Endothelial cell of umbilical vein (primary cell): Measurements from ENCODE around the gene TAMALIN. TPM values are rescaled to one million over a fixed set of nuclear protein-coding genes. Genes with fewer than 3 reads are reported as not detected.

Experiments used
- BruUV-seq: library from RNA; stranded (reverse); fragments of 400-500 nt; replicated peaks from 2 replicates; lab custom pipeline; 2021; lab: Mats Ljungman, UMichigan
- CTCF ChIA-PET: fragments of 300-600, 350-600 bp; sonication (Branson Sonifier 250); formaldehyde crosslinking; loops from one replicate; lab custom pipeline; 2021; ENCODE audit warnings: antibody characterized with exemption, inconsistent platforms; lab: Charles Lee
- POLR2A ChIA-PET: fragments of 300-600, 350-600 bp; sonication (Branson Sonifier 250); formaldehyde crosslinking; loops from one replicate; lab custom pipeline; 2021; ENCODE audit warnings: antibody characterized with exemption, inconsistent platforms; lab: Charles Lee
- DNase-seq: peaks from one replicate; pipeline ENCODE4 v3.0.0-alpha.2; 2011; ENCODE audit warnings: low read depth, low spot score
- FAIRE-seq: peaks from 2 replicates; lab custom pipeline; 2011; peaks lifted over from hg19 to GRCh38; lab: Jason Lieb, UNC
- H2AFZ ChIP-seq: 2 replicates; pipeline ENCODE4 v1.6.0; 2012; ENCODE audit warnings: low read depth, low read length, control low read depth, inconsistent platforms
- H3K27ac ChIP-seq: 2 replicates; pipeline ENCODE4 v1.5.1; 2011; ENCODE audit warnings: low read depth, mild to moderate bottlenecking, control low read depth, low read length, moderate library complexity; ENCODE audit not compliant: insufficient read depth
- H3K27me3 ChIP-seq, 2 experiments: 2 replicates each; pipeline versions ENCODE4 v1.6.0 to v1.6.1; 2011; ENCODE audit warnings: low read length in 2 of 2, mixed read lengths in 1 of 2; ENCODE audit not compliant: control insufficient read depth in 2 of 2, insufficient read depth in 2 of 2
- H3K36me3 ChIP-seq, 2 experiments: 2 replicates in 1 of 2; 3 replicates in 1 of 2; pipeline ENCODE4 v1.5.1; 2011; ENCODE audit warnings: low read length in 2 of 2, mild to moderate bottlenecking in 1 of 2, moderate library complexity in 1 of 2; ENCODE audit not compliant: control insufficient read depth in 2 of 2, insufficient read depth in 2 of 2; ENCODE audit errors: extremely low read depth in 1 of 2
- H3K4me1 ChIP-seq: 3 replicates; pipeline ENCODE4 v1.5.1; 2011; ENCODE audit warnings: mild to moderate bottlenecking, low read length; ENCODE audit not compliant: control insufficient read depth, insufficient read depth; ENCODE audit errors: extremely low read depth
- H3K4me2 ChIP-seq: 2 replicates; pipeline ENCODE4 v1.6.1; 2011; ENCODE audit warnings: low read length, control low read depth, mixed read lengths; ENCODE audit not compliant: insufficient read depth
- H3K4me3 ChIP-seq, 3 experiments: fragments of 200-600 bp in 1 of 3; sonication (generic), shearing (Covaris generic) in 1 of 3; replicated peaks in 1 of 3; 2 replicates each; pipeline ENCODE4 v1.5.1; 2011 to 2016; ENCODE audit warnings: control low read depth in 3 of 3, low read length in 3 of 3, mild to moderate bottlenecking in 2 of 3, inconsistent platforms in 1 of 3, low read depth in 1 of 3, moderate library complexity in 1 of 3; ENCODE audit not compliant: insufficient read depth in 1 of 3
- H3K79me2 ChIP-seq: 2 replicates; pipeline ENCODE4 v1.6.0; 2012; ENCODE audit warnings: low read length, inconsistent platforms; ENCODE audit not compliant: control insufficient read depth, insufficient read depth
- H3K9ac ChIP-seq: replicated peaks from 2 replicates; pipeline ENCODE3; 2011; ENCODE audit warnings: low read length, control low read depth; ENCODE audit not compliant: insufficient read depth; ENCODE audit errors: extremely low read depth
- H3K9me1 ChIP-seq: replicated peaks from 3 replicates; pipeline ENCODE4 v1.6.0; 2011; ENCODE audit warnings: mild to moderate bottlenecking, low read length; ENCODE audit not compliant: control insufficient read depth, insufficient read depth; ENCODE audit errors: extremely low read depth
- H3K9me3 ChIP-seq: replicated peaks from 2 replicates; pipeline ENCODE4 v1.5.1; 2012; ENCODE audit warnings: low read length, inconsistent platforms; ENCODE audit not compliant: control insufficient read depth, insufficient read depth
- H4K20me1 ChIP-seq: replicated peaks from 2 replicates; pipeline ENCODE3; 2011; ENCODE audit warnings: mild to moderate bottlenecking, low read length; ENCODE audit not compliant: control insufficient read depth, insufficient read depth; ENCODE audit errors: extremely low read depth
- EZH2 ChIP-seq: IDR thresholded peaks from 2 replicates; pipeline ENCODE4 v1.6.1; 2012; ENCODE audit warnings: borderline replicate concordance, low read depth, mild to moderate bottlenecking, moderate library complexity, low read length, inconsistent platforms; ENCODE audit not compliant: severe bottlenecking
- FOS ChIP-seq: IDR thresholded peaks from 2 replicates; pipeline ENCODE4 v1.6.1; 2011; ENCODE audit warnings: mild to moderate bottlenecking, low read length, moderate library complexity, borderline replicate concordance; ENCODE audit not compliant: insufficient read depth
- GATA2 ChIP-seq: IDR thresholded peaks from 2 replicates; pipeline ENCODE4 v1.7.0; 2011; ENCODE audit warnings: low read depth, mild to moderate bottlenecking, moderate library complexity, mixed read lengths, low read length; ENCODE audit not compliant: insufficient read length, insufficient read depth
- JUN ChIP-seq: IDR thresholded peaks from 2 replicates; pipeline ENCODE4 v1.6.1; 2011; ENCODE audit warnings: borderline replicate concordance, low read depth; ENCODE audit not compliant: insufficient read length, insufficient read depth
- MYC ChIP-seq: IDR thresholded peaks from one replicate; pipeline ENCODE4 v1.6.1; 2011; ENCODE audit warnings: mild to moderate bottlenecking, low read depth, low read length
- POLR2A ChIP-seq: IDR thresholded peaks from 2 replicates; pipeline ENCODE4 v1.6.1; 2012; ENCODE audit warnings: low read depth, mild to moderate bottlenecking, control low read depth, low read length
- POLR2AphosphoS5 ChIP-seq: IDR thresholded peaks from 2 replicates; pipeline ENCODE4 v1.6.1; 2012; ENCODE audit warnings: low read depth, mild to moderate bottlenecking, control low read depth, low read length, moderate library complexity; ENCODE audit not compliant: insufficient read depth
- dilution Hi-C: fragments of 300-500 bp; cut with MboI; formaldehyde crosslinking; loops from one replicate; pipeline ENCODE4 v1.15.0; 2019; ENCODE audit warnings: low sequenced_read_pairs; ENCODE audit not compliant: extremely low pct_ligation_motif_present
- intact Hi-C: fragments of 100-400 bp; cut with micrococcal nuclease; formaldehyde crosslinking; loops from one replicate; pipeline ENCODE4 v1.10.0; 2022
- polyA plus RNA-seq, 4 experiments: library from polyadenylated mRNA; depleted of rRNA in 3 of 4; stranded (reverse) in 3 of 4; unstranded in 1 of 4; fragments of >200 nt; gene quantifications; 2 replicates each; pipeline versions ENCODE4 v1.2.1 to v1.2.3, GENCODE V29; 2011 to 2012; ENCODE audit warnings: missing spikeins in 1 of 4
- total RNA-seq: library from RNA; stranded (reverse); gene quantifications from 2 replicates; pipeline ENCODE4 v1.2.3, GENCODE V29; 2021
- TF ChIP-seq, protein P1 (sequence below), 2 donors: IDR thresholded peaks; 1 replicate in 1 of 2; 2 replicates in 1 of 2; pipeline ENCODE4 v1.5.1; 2011; ENCODE audit warnings: low read length in 2 of 2, mild to moderate bottlenecking in 2 of 2, moderate library complexity in 2 of 2, control low read depth in 1 of 2, inconsistent platforms in 1 of 2, low read depth in 1 of 2; ENCODE audit not compliant: insufficient read depth in 1 of 2; ENCODE audit errors: extremely low read depth in 1 of 2
- TF ChIP-seq, protein P2 (sequence below): IDR thresholded peaks from 2 replicates; pipeline ENCODE4 v1.6.1; 2011; ENCODE audit not compliant: insufficient read depth, insufficient read length

TAMALIN gene
- total and polyA plus RNA-seq, 2 donors (not counting 3 experiments of a cell fraction or from before 2014, with no cell fraction given): 53.3 to 87.5 TPM

DNA sequence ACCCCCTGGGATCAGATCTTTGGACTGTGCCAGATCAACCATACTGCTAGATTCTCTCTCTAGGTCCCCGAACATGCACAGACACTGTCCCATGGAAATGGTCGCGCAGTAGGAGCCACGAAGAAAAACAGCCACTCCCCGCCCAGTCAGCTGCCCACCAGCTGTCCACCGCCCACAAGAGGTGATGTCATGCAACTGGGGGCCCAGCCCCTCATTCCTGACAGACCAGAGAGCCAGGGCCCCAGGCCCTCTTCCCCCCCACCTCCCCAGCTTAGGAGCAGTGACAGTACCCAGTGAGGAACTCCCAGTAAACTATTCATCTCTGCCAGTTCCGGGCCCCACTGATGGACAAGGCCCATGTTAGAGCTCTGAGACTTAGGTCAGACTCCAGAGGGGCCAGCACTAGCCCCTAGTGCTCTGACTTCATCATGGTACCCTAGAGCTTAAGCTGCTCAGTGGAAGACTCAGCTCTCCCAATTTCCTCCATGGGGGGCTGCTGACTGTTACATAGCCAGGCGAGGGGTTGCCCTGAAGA, 3.7 kb upstream of the TAMALIN start:
- intact Hi-C loops: no loop called here
- Histone ChIP-seq H4K20me1 (no peaks in the 10 kb centered on the region), H3K9me1 (no peaks in the 10 kb centered on the region), H3K9ac (no peak overlapping the region), H3K9me3 (no peaks in the 10 kb centered on the region), H3K27ac (no peak overlapping the region), H3K36me3 (peaks cover 1 to 2% of the 10 kb centered on the region in 2 experiments), H3K4me3 (no peak overlapping the region), H2AFZ (no peak overlapping the region), H3K79me2 (peaks cover 12% of the 10 kb centered on the region), H3K4me2 (no peak overlapping the region), H3K4me1 (peaks cover 11% of the 10 kb centered on the region), H3K27me3 (no peaks in the 10 kb centered on the region)
- no TSS peak for BruUV-seq
- dilution Hi-C loops: no loop called here
- no peak for TF ChIP-seq POLR2AphosphoS5
- no peak for TF ChIP-seq GATA2
- no peak for TF ChIP-seq FOS
- no peak for TF ChIP-seq EZH2
- TF ChIP-seq, protein P1, sequence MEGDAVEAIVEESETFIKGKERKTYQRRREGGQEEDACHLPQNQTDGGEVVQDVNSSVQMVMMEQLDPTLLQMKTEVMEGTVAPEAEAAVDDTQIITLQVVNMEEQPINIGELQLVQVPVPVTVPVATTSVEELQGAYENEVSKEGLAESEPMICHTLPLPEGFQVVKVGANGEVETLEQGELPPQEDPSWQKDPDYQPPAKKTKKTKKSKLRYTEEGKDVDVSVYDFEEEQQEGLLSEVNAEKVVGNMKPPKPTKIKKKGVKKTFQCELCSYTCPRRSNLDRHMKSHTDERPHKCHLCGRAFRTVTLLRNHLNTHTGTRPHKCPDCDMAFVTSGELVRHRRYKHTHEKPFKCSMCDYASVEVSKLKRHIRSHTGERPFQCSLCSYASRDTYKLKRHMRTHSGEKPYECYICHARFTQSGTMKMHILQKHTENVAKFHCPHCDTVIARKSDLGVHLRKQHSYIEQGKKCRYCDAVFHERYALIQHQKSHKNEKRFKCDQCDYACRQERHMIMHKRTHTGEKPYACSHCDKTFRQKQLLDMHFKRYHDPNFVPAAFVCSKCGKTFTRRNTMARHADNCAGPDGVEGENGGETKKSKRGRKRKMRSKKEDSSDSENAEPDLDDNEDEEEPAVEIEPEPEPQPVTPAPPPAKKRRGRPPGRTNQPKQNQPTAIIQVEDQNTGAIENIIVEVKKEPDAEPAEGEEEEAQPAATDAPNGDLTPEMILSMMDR (IDR thresholded peaks at IDR 0.05; ENCODE audit: extremely low read depth in 1 of 2, insufficient read depth in 1 of 2, low read depth in 1 of 2, low read length in 2 of 2): no peak
- TF ChIP-seq, protein P2, sequence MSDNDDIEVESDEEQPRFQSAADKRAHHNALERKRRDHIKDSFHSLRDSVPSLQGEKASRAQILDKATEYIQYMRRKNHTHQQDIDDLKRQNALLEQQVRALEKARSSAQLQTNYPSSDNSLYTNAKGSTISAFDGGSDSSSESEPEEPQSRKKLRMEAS: no peak
- no peak for TF ChIP-seq POLR2A
- no peak for TF ChIP-seq JUN
- TF ChIP-seq MYC: no peak
- CTCF ChIA-PET: interaction anchor here (0.8 to 11.4 kb wide), 17 partner anchors 7 to 144 kb away, joined by 3 to 946 read pairs (median 6); partner anchors contain the start of gene ATG101
- DNase-seq: no peak
- no peak for FAIRE-seq
- POLR2A ChIA-PET: interaction anchor here (0.7 to 5.8 kb wide), 3 partner anchors 8 to 104 kb away, joined by 3 to 221 read pairs (median 4); no protein-coding TSS in a partner anchor
